GM23338 (cell line): ENCODE measurements around the gene PLK2. TPM values are rescaled to one million over a fixed set of nuclear protein-coding genes. Genes with fewer than 3 reads are reported as not detected.

Experiments
- ATAC-seq: fragments of 200-7000 bp; cut with Tn5 transposase; 3 replicates; pipeline ENCODE4 v1.9.1; 2020
- DNase-seq: peaks from one replicate; pipeline ENCODE4 v3.0.0-alpha.2; 2015; ENCODE audit warnings: low spot score
- H2AFZ ChIP-seq: fragments of 200-600 bp; sonication (generic); 2 replicates; pipeline ENCODE4 v1.8.0; 2016; ENCODE audit warnings: antibody characterized with exemption, mild to moderate bottlenecking, moderate library complexity
- H3F3A ChIP-seq: fragments of 200-600 bp; sonication (generic); replicated peaks from 2 replicates; pipeline ENCODE4 v1.8.0; 2017; ENCODE audit warnings: antibody characterized with exemption, mixed run types, low read depth
- H3K27ac ChIP-seq: fragments of 200-600 bp; sonication (generic); 2 replicates; pipeline ENCODE4 v1.6.1; 2016; ENCODE audit warnings: low read depth
- H3K27me3 ChIP-seq: fragments of 200-600 bp; sonication (generic); 2 replicates; pipeline ENCODE4 v1.8.0; 2016; ENCODE audit warnings: mild to moderate bottlenecking, mixed run types, moderate library complexity; ENCODE audit not compliant: insufficient read depth
- H3K36me3 ChIP-seq: fragments of 200-600 bp; sonication (generic); 2 replicates; pipeline ENCODE4 v1.8.0; 2016; ENCODE audit warnings: mild to moderate bottlenecking; ENCODE audit not compliant: insufficient read depth
- H3K4me1 ChIP-seq: fragments of 200-600 bp; sonication (generic); 2 replicates; pipeline ENCODE4 v1.8.0; 2016; ENCODE audit warnings: mild to moderate bottlenecking, moderate library complexity; ENCODE audit not compliant: insufficient read depth
- H3K4me2 ChIP-seq: fragments of 200-600 bp; sonication (generic); 2 replicates; pipeline ENCODE4 v1.7.1; 2017; ENCODE audit warnings: mixed run types
- H3K4me3 ChIP-seq: fragments of 200-600 bp; sonication (generic); 2 replicates; pipeline ENCODE4 v1.6.1; 2016; ENCODE audit warnings: mixed run types
- H3K79me2 ChIP-seq: fragments of 200-600 bp; sonication (generic); replicated peaks from 2 replicates; pipeline ENCODE4 v1.8.0; 2017; ENCODE audit warnings: mild to moderate bottlenecking; ENCODE audit not compliant: insufficient read depth
- H3K9me2 ChIP-seq: fragments of 200-600 bp; sonication (generic); 2 replicates; pipeline ENCODE4 v1.8.0; 2017; ENCODE audit not compliant: insufficient read depth
- H4K20me1 ChIP-seq: fragments of 200-600 bp; sonication (generic); replicated peaks from 2 replicates; pipeline ENCODE4 v1.8.0; 2017; ENCODE audit warnings: mild to moderate bottlenecking; ENCODE audit not compliant: insufficient read depth
- H3K27ac Mint-ChIP-seq: 2 replicates; pipeline ENCODE4 v1.8.0; 2020; ENCODE audit warnings: inconsistent platforms, mild to moderate bottlenecking, moderate library complexity, mixed read lengths
- H3K27me3 Mint-ChIP-seq: 3 replicates; pipeline ENCODE4 v1.8.0; 2022; ENCODE audit warnings: low read depth, mild to moderate bottlenecking, moderate library complexity, mixed read lengths, inconsistent platforms; ENCODE audit not compliant: insufficient read depth, poor library complexity
- H3K36me3 Mint-ChIP-seq: 3 replicates; pipeline ENCODE4 v1.8.0; 2021; ENCODE audit warnings: low read depth, mild to moderate bottlenecking, inconsistent platforms, moderate library complexity, mixed read lengths
- H3K4me1 Mint-ChIP-seq: 3 replicates; pipeline ENCODE4 v1.8.0; 2020; ENCODE audit warnings: mild to moderate bottlenecking, inconsistent platforms, mixed read lengths
- H3K4me3 Mint-ChIP-seq: 3 replicates; pipeline ENCODE4 v1.8.0; 2021; ENCODE audit warnings: moderate library complexity, mild to moderate bottlenecking, inconsistent platforms, mixed read lengths
- H3K9me3 Mint-ChIP-seq: 3 replicates; pipeline ENCODE4 v1.8.0; 2020; ENCODE audit warnings: moderate library complexity, mild to moderate bottlenecking, inconsistent platforms, mixed read lengths
- CREB1 ChIP-seq: fragments of 250-450 bp; sonication (Bioruptor Pico); IDR thresholded peaks from 2 replicates; pipeline ENCODE4 v1.5.0; 2020; ENCODE audit warnings: low read depth, mild to moderate bottlenecking, moderate library complexity
- EZH2 ChIP-seq: fragments of 200-600 bp; sonication (generic); IDR thresholded peaks from one replicate; pipeline ENCODE4 v1.8.0; 2017; ENCODE audit warnings: antibody characterized with exemption, mild to moderate bottlenecking, low read depth; ENCODE audit not compliant: unreplicated experiment
- JUNB ChIP-seq: IDR thresholded peaks from one replicate; pipeline ENCODE4 v1.6.1; 2016; ENCODE audit warnings: antibody characterized with exemption; ENCODE audit not compliant: unreplicated experiment
- NANOG ChIP-seq: IDR thresholded peaks from 2 replicates; pipeline ENCODE4 v1.6.1; 2016; ENCODE audit warnings: antibody characterized with exemption, borderline replicate concordance
- POLR2AphosphoS5 ChIP-seq: IDR thresholded peaks from 2 replicates; pipeline ENCODE4 v1.6.1; 2016; ENCODE audit warnings: antibody characterized with exemption, low read depth
- STAT1 ChIP-seq: IDR thresholded peaks from one replicate; pipeline ENCODE4 v1.6.1; 2016; ENCODE audit warnings: antibody characterized with exemption; ENCODE audit not compliant: unreplicated experiment
- ZNF114 ChIP-seq: fragments of 250-450 bp; sonication (Bioruptor Pico); IDR thresholded peaks from 2 replicates; pipeline ENCODE4 v1.5.0; 2020; ENCODE audit warnings: mild to moderate bottlenecking, moderate library complexity
- ZNF331 ChIP-seq: fragments of 250-450 bp; sonication (Bioruptor Pico); IDR thresholded peaks from 2 replicates; pipeline ENCODE4 v1.5.0; 2020; ENCODE audit warnings: low read depth, mild to moderate bottlenecking, moderate library complexity
- polyA plus RNA-seq: library from polyadenylated mRNA; unstranded; fragments of >200 nt; fragmentation: Nextera tagmentation; extraction: Ambion mirVana; gene quantifications from 2 replicates; pipeline ENCODE4 v1.2.1, GENCODE V29; 2016
- total RNA-seq: library from RNA; depleted of rRNA; stranded (reverse); fragments of >200 nt; shearing (Covaris generic); gene quantifications from 2 replicates; pipeline ENCODE4 v1.2.3, GENCODE V29; 2014
- TF ChIP-seq, protein P1 (sequence below), 2 experiments: fragments of 200-600 bp in 1 of 2; sonication (generic) in 1 of 2; conservative IDR thresholded peaks; 2 replicates each; pipeline versions ENCODE4 v1.5.1 to v1.6.1; 2016 to 2017; ENCODE audit warnings: antibody characterized with exemption in 2 of 2, low read depth in 2 of 2, mild to moderate bottlenecking in 2 of 2, moderate library complexity in 1 of 2
- TF ChIP-seq, protein P2 (sequence below): fragments of 250-450 bp; sonication (Bioruptor Pico); IDR thresholded peaks from 2 replicates; pipeline ENCODE4 v1.5.0; 2020; ENCODE audit warnings: mild to moderate bottlenecking, moderate library complexity

PLK2 gene
- total and polyA plus RNA-seq, 2 experiments from 2014 or later = 13.5 to 30.0 TPM

DNA sequence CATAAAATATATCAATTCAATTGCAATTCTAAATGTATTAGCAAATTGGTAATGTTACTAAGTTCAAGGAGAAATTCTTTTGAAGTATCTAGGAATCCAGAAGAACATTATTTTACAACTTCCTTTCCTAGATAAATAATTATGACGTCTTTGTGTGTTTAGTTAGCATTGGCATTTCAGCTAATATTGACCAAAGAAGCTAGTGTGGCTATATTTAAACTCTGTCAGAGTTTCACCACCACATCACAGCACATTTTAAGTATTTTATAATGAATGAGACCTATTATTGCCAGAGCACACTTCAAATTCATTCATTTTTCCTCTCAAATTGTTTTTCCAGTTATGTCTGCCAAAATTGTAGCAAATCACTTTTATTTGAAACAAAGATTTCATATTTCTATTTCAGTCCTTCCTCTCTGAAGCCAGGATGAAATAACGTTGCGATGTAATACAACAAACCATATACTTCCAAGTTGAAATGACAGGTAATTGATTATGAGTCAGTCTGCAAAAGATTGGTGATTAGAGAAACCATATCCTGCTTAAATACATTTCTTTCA, 18.9 kb downstream of the PLK2 start:
- H3K9me3 Mint-ChIP-seq = peaks cover 4% of the 10 kb centered on the region; the same call in 1 of the 3 replicates

More for the DNA sequence above, 18.9 kb downstream of the PLK2 start:
- Histone ChIP-seq H3F3A (no peaks in the 10 kb centered on the region), H2AFZ (no peak overlapping the region), H3K27ac (no peak overlapping the region), H3K27me3 (no peaks in the 10 kb centered on the region), H3K9me2 (peaks cover 8% of the 10 kb centered on the region; the same call in 1 of the 2 replicates), H3K4me3 (no peak overlapping the region), H3K4me1 (no peaks in the 10 kb centered on the region), H3K4me2 (no peak overlapping the region), H3K79me2 (no peaks in the 10 kb centered on the region), H4K20me1 (no peaks in the 10 kb centered on the region), H3K36me3 (no peaks in the 10 kb centered on the region)
- no peak for TF ChIP-seq EZH2
- TF ChIP-seq NANOG = no peak
- no peak for TF ChIP-seq STAT1
- TF ChIP-seq ZNF331 (CRISPR knock-in tag) = no peak
- no peak for TF ChIP-seq ZNF114
- TF ChIP-seq, protein P1, sequence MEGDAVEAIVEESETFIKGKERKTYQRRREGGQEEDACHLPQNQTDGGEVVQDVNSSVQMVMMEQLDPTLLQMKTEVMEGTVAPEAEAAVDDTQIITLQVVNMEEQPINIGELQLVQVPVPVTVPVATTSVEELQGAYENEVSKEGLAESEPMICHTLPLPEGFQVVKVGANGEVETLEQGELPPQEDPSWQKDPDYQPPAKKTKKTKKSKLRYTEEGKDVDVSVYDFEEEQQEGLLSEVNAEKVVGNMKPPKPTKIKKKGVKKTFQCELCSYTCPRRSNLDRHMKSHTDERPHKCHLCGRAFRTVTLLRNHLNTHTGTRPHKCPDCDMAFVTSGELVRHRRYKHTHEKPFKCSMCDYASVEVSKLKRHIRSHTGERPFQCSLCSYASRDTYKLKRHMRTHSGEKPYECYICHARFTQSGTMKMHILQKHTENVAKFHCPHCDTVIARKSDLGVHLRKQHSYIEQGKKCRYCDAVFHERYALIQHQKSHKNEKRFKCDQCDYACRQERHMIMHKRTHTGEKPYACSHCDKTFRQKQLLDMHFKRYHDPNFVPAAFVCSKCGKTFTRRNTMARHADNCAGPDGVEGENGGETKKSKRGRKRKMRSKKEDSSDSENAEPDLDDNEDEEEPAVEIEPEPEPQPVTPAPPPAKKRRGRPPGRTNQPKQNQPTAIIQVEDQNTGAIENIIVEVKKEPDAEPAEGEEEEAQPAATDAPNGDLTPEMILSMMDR (conservative IDR thresholded peaks at IDR 0.05; ENCODE audit: low read depth in 2 of 2) = no peak
- no peak for TF ChIP-seq JUNB
- TF ChIP-seq CREB1 = no peak
- TF ChIP-seq, protein P2, sequence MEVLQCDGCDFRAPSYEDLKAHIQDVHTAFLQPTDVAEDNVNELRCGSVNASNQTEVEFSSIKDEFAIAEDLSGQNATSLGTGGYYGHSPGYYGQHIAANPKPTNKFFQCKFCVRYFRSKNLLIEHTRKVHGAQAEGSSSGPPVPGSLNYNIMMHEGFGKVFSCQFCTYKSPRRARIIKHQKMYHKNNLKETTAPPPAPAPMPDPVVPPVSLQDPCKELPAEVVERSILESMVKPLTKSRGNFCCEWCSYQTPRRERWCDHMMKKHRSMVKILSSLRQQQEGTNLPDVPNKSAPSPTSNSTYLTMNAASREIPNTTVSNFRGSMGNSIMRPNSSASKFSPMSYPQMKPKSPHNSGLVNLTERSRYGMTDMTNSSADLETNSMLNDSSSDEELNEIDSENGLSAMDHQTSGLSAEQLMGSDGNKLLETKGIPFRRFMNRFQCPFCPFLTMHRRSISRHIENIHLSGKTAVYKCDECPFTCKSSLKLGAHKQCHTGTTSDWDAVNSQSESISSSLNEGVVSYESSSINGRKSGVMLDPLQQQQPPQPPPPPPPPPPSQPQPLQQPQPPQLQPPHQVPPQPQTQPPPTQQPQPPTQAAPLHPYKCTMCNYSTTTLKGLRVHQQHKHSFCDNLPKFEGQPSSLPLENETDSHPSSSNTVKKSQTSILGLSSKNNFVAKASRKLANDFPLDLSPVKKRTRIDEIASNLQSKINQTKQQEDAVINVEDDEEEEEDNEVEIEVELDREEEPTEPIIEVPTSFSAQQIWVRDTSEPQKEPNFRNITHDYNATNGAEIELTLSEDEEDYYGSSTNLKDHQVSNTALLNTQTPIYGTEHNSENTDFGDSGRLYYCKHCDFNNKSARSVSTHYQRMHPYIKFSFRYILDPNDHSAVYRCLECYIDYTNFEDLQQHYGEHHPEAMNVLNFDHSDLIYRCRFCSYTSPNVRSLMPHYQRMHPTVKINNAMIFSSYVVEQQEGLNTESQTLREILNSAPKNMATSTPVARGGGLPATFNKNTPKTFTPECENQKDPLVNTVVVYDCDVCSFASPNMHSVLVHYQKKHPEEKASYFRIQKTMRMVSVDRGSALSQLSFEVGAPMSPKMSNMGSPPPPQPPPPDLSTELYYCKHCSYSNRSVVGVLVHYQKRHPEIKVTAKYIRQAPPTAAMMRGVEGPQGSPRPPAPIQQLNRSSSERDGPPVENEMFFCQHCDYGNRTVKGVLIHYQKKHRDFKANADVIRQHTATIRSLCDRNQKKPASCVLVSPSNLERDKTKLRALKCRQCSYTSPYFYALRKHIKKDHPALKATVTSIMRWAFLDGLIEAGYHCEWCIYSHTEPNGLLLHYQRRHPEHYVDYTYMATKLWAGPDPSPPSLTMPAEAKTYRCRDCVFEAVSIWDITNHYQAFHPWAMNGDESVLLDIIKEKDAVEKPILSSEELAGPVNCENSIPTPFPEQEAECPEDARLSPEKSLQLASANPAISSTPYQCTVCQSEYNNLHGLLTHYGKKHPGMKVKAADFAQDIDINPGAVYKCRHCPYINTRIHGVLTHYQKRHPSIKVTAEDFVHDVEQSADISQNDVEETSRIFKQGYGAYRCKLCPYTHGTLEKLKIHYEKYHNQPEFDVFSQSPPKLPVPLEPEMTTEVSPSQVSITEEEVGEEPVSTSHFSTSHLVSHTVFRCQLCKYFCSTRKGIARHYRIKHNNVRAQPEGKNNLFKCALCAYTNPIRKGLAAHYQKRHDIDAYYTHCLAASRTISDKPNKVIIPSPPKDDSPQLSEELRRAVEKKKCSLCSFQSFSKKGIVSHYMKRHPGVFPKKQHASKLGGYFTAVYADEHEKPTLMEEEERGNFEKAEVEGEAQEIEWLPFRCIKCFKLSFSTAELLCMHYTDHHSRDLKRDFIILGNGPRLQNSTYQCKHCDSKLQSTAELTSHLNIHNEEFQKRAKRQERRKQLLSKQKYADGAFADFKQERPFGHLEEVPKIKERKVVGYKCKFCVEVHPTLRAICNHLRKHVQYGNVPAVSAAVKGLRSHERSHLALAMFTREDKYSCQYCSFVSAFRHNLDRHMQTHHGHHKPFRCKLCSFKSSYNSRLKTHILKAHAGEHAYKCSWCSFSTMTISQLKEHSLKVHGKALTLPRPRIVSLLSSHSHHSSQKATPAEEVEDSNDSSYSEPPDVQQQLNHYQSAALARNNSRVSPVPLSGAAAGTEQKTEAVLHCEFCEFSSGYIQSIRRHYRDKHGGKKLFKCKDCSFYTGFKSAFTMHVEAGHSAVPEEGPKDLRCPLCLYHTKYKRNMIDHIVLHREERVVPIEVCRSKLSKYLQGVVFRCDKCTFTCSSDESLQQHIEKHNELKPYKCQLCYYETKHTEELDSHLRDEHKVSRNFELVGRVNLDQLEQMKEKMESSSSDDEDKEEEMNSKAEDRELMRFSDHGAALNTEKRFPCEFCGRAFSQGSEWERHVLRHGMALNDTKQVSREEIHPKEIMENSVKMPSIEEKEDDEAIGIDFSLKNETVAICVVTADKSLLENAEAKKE (CRISPR knock-in tag) = no peak
- no peak for TF ChIP-seq POLR2AphosphoS5
- no peaks in the 10 kb centered on the region for H3K27me3 Mint-ChIP-seq
- H3K4me1 Mint-ChIP-seq = no peaks in the 10 kb centered on the region
- H3K4me3 Mint-ChIP-seq = no peak overlapping the region
- ATAC-seq (no peak), DNase-seq (no peak)
- no peaks in the 10 kb centered on the region for H3K36me3 Mint-ChIP-seq
- no peak overlapping the region for H3K27ac Mint-ChIP-seq
